Stimulated activated CD8-positive, alpha-beta memory T cell treated with anti-CD3 and anti-CD28 coated beads, Interleukin-15, amount 100 ng/mL, for 4 hours (primary cell): ENCODE data around the gene CEP170.
A peak's percentile ranks its signal among the peaks of the same experiment; 100 is the strongest.
"Not testable (repeated sequence)": the region's sequence is repeated elsewhere in the genome, so short reads cannot be mapped to it uniquely, and the experiment has no call there.

Source experiments
- DNase-seq, 2 donors: peaks; one replicate each; pipeline ENCODE4 v3.0.0-alpha.2; 2020; ENCODE audit warnings: low read depth in 2 of 2

Gene CEP170

GRCh38 chr1:243177792-243178191 lies 77.3 kb downstream of the CEP170 start:
- not testable (repeated sequence) for DNase-seq

GRCh38 chr1:243173758-243174369 lies 81.2 kb downstream of the CEP170 start:
- not testable (repeated sequence) for DNase-seq

DNA sequence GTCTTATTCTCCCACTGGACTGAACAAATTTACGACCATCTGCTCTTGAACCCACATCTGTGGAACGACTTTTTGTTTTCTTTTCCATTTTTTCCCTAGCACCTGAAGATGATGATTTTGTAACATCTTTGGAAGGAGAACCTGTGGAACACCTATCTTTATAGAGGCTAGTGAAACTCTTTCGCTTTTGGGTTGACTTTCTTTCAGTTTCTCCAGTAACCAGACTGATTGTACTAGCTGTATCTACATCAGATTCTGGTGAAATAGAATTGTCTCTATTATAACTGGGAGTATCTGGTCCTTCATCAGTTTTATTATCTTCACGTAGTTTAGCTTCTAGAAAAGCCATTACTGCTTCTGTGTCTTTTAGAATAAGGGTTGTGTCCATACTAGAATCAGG lies 90.2 kb downstream of the CEP170 start:
- not testable (repeated sequence) for DNase-seq

- not testable (repeated sequence) for DNase-seq
Observed at GRCh38 chr1:243150906-243151305, 104.2 kb downstream of the CEP170 start.

- not testable (repeated sequence) for DNase-seq
Observed at GRCh38 chr1:243149120-243149519, 106.0 kb downstream of the CEP170 start.

GRCh38 chr1:243147351-243147750 lies 107.7 kb downstream of the CEP170 start:
- DNase-seq, result not testable (repeated sequence)

DNA sequence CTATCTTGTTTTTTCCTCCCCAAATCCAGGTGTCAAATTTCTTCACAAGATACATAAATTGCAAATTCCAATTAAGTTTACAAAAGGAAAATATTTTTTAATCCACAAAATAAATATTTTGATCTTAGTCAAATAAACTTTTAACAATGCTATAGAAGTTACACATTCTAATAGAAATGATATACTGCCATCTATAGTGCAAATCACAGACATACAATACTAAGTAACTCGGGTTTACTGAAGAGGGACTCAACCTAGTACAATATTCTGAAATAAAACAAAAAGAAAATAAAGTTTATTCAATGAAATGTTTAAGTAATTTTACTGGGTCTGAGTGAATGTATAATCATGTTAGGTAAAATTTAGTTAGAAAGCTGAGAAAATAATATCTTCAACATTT lies 114.6 kb downstream of the CEP170 start:
- DNase-seq, result not testable (repeated sequence)

DNA sequence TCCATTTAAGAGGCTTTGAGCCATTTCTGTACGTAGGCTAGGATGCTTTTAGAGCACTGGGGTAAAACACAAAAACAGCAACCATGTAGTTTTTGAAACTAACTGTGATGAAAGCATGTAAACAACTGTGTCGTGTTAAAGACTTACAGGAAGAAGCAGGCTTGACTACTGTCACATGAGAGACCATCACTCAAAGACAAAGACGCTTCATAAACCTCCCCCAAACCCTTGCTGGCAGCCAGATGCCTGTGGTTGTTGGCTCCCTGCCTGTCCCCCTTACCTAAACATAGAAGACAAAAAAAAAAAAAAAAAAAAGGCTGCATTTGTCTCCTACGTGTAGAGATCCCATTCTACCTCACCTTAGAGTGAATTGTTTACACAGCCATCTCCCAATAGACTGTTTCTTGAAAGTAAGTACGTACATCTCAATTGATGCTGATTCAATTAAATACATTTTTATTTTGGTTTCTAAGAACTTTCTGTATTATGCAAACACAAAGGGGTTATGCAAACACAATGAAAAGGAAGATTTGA lies 132.1 kb downstream of the CEP170 start:
- DNase-seq, result not testable (repeated sequence)

DNA sequence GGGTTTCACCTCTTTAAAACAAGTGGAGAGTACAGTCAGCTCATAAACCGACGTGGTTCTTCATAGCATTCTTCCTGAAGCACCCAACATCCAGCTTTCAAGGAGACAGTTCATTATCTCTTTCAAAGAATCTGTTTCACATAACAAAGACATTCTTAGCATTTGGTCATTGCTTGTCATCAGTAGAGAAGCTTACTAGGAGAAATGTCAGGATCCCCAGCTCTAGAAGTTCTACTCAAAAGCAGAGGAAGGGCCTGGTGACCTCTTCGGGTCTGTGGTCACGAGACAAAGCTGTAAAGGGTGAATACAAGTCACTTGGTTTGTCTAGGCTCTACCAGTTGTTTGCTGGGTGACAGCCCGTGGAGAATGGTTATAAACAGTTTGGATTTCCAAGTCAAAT lies 133.1 kb downstream of the CEP170 start:
- DNase-seq, result not testable (repeated sequence)

- not testable (repeated sequence) for DNase-seq
Observed at GRCh38 chr1:243118601-243119322, 136.3 kb downstream of the CEP170 start.

DNA sequence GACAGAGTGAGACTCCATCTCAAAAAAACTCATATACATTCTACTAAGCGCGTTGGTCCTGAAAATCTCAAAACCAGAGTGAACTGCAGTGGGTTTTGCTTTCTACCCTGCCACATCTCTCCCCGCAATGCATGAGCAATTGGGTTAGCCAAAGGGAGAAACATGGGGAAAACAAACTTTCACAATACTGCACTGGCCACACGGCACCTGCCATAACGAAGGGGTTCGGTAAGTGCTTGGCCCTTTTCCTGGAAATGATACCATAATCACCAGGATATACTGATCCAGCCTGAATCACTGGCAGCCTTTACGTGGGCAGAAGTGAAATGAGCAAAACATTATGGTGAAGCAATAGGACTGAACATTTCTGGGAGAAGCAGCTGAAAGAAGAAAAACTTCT lies 138.9 kb downstream of the CEP170 start:
- DNase-seq, result not testable (repeated sequence)

GRCh38 chr1:243114769-243115168 lies 140.3 kb downstream of the CEP170 start:
- not testable (repeated sequence) for DNase-seq

DNA sequence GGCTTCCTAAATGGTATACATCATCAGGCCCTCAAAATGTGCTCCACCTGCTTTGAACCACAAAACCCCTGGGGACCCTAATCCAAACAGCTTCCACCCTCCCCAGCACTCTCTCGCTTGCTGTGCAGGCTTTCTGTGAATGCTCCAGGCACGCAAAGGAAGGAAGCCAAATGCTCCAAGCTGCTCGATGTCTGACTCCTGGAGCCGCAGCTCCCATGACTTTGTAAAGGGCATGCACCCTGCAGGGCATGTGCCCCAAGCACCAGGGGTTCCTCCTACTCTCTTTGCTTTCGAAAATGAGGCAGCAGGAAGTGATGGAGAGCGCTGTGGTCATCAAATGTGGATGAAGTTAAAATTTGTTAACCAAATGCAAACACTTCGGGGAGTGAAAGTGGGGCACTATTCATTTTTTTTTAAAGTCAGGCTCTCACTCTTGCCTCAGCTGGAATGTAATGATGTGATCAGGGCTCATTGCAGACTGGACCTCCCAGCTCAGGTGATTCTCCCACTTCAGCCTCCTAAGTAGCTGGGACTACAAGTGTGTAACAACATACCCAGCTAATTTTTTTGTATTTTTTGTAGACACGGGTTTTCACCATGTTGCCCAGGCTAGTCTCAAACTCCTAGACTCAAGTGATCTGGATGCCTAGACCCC lies 140.9 kb downstream of the CEP170 start:
- DNase-seq, result not testable (repeated sequence)

DNA sequence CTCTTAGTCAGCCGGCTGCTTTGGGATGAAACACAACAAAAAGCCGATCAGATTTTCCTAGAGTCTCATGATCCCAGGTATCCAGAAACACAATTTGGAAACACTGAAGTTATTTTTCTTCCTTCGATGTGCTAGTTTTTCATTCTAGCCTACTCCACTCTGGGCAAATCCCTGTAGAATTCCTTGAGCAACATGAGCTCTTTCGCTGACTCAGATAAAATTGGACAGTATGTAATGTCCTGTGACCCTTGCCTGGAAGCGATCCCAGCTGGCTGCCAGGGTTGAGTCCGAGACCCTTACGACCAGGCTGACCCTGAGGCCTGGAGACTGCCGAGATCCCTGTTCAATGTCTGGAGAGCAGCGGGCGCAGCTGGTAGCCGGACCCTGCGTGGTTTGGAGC lies 147.9 kb downstream of the CEP170 start:
- not testable (repeated sequence) for DNase-seq

GRCh38 chr1:243105652-243106332 lies 149.3 kb downstream of the CEP170 start:
- DNase-seq, result not testable (repeated sequence)

DNA sequence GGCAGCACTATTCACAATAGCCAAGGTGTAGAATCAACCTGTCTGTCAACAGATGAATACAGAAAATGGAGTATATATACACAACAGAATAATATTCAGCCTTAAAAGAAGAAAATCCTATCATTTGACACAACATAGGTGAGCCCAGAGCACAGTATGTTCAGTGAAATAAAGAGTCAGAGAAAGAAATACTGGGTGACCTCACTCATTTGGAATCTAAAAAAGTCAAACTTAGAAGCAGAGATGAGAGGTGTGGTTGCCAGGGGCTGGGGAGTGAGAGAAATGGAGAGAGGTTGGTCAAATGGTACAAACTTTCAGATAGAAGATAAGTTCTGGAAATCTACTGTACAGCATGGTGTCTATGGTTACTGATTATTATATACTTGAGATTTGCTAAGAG lies 150.0 kb downstream of the CEP170 start:
- DNase-seq, result not testable (repeated sequence)

GRCh38 chr1:243104452-243104851 lies 150.6 kb downstream of the CEP170 start:
- DNase-seq, result not testable (repeated sequence)

DNA sequence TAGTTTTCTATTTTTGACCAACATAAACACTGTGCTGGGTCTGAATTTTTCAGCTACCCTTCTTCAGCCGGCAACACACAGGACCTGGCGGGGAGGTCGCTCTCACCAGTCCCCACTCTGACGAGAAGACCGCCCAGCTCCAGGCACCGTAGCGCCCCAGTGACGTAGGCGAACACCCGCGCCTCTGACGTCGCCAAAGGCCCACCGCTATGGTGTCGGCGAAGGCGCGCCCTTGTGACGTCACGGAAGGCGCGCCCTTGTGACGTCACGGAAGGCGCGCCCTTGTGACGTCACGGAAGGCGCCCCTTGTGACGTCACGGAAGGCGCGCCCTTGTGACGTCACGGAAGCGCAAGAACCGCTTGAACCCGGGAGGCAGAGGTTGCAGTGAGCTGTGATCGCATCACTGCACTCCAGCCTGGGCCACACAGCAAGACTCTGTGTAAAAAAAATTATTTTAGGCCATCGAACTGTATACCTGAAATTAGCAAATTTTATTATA lies 153.5 kb downstream of the CEP170 start:
- peak; percentile 50 to 57 for DNase-seq

GRCh38 chr1:243087368-243087767 lies 167.7 kb downstream of the CEP170 start:
- DNase-seq, result not testable (repeated sequence)
